GM23338 (cell line): ENCODE measurements around the gene MAP4K4. TPM values are rescaled to one million over a fixed set of nuclear protein-coding genes. Genes with fewer than 3 reads are reported as not detected.

Experiments
- ATAC-seq: fragments of 200-7000 bp; cut with Tn5 transposase; 3 replicates; pipeline ENCODE4 v1.9.1; 2020
- DNase-seq: peaks from one replicate; pipeline ENCODE4 v3.0.0-alpha.2; 2015; ENCODE audit warnings: low spot score
- H2AFZ ChIP-seq: fragments of 200-600 bp; sonication (generic); 2 replicates; pipeline ENCODE4 v1.8.0; 2016; ENCODE audit warnings: antibody characterized with exemption, mild to moderate bottlenecking, moderate library complexity
- H3F3A ChIP-seq: fragments of 200-600 bp; sonication (generic); replicated peaks from 2 replicates; pipeline ENCODE4 v1.8.0; 2017; ENCODE audit warnings: antibody characterized with exemption, mixed run types, low read depth
- H3K27ac ChIP-seq: fragments of 200-600 bp; sonication (generic); 2 replicates; pipeline ENCODE4 v1.6.1; 2016; ENCODE audit warnings: low read depth
- H3K27me3 ChIP-seq: fragments of 200-600 bp; sonication (generic); 2 replicates; pipeline ENCODE4 v1.8.0; 2016; ENCODE audit warnings: mild to moderate bottlenecking, mixed run types, moderate library complexity; ENCODE audit not compliant: insufficient read depth
- H3K36me3 ChIP-seq: fragments of 200-600 bp; sonication (generic); 2 replicates; pipeline ENCODE4 v1.8.0; 2016; ENCODE audit warnings: mild to moderate bottlenecking; ENCODE audit not compliant: insufficient read depth
- H3K4me1 ChIP-seq: fragments of 200-600 bp; sonication (generic); 2 replicates; pipeline ENCODE4 v1.8.0; 2016; ENCODE audit warnings: mild to moderate bottlenecking, moderate library complexity; ENCODE audit not compliant: insufficient read depth
- H3K4me2 ChIP-seq: fragments of 200-600 bp; sonication (generic); 2 replicates; pipeline ENCODE4 v1.7.1; 2017; ENCODE audit warnings: mixed run types
- H3K4me3 ChIP-seq: fragments of 200-600 bp; sonication (generic); 2 replicates; pipeline ENCODE4 v1.6.1; 2016; ENCODE audit warnings: mixed run types
- H3K79me2 ChIP-seq: fragments of 200-600 bp; sonication (generic); replicated peaks from 2 replicates; pipeline ENCODE4 v1.8.0; 2017; ENCODE audit warnings: mild to moderate bottlenecking; ENCODE audit not compliant: insufficient read depth
- H3K9me2 ChIP-seq: fragments of 200-600 bp; sonication (generic); 2 replicates; pipeline ENCODE4 v1.8.0; 2017; ENCODE audit not compliant: insufficient read depth
- H4K20me1 ChIP-seq: fragments of 200-600 bp; sonication (generic); replicated peaks from 2 replicates; pipeline ENCODE4 v1.8.0; 2017; ENCODE audit warnings: mild to moderate bottlenecking; ENCODE audit not compliant: insufficient read depth
- H3K27ac Mint-ChIP-seq: 2 replicates; pipeline ENCODE4 v1.8.0; 2020; ENCODE audit warnings: inconsistent platforms, mild to moderate bottlenecking, moderate library complexity, mixed read lengths
- H3K27me3 Mint-ChIP-seq: 3 replicates; pipeline ENCODE4 v1.8.0; 2022; ENCODE audit warnings: low read depth, mild to moderate bottlenecking, moderate library complexity, mixed read lengths, inconsistent platforms; ENCODE audit not compliant: insufficient read depth, poor library complexity
- H3K36me3 Mint-ChIP-seq: 3 replicates; pipeline ENCODE4 v1.8.0; 2021; ENCODE audit warnings: low read depth, mild to moderate bottlenecking, inconsistent platforms, moderate library complexity, mixed read lengths
- H3K4me1 Mint-ChIP-seq: 3 replicates; pipeline ENCODE4 v1.8.0; 2020; ENCODE audit warnings: mild to moderate bottlenecking, inconsistent platforms, mixed read lengths
- H3K4me3 Mint-ChIP-seq: 3 replicates; pipeline ENCODE4 v1.8.0; 2021; ENCODE audit warnings: moderate library complexity, mild to moderate bottlenecking, inconsistent platforms, mixed read lengths
- H3K9me3 Mint-ChIP-seq: 3 replicates; pipeline ENCODE4 v1.8.0; 2020; ENCODE audit warnings: moderate library complexity, mild to moderate bottlenecking, inconsistent platforms, mixed read lengths
- CREB1 ChIP-seq: fragments of 250-450 bp; sonication (Bioruptor Pico); IDR thresholded peaks from 2 replicates; pipeline ENCODE4 v1.5.0; 2020; ENCODE audit warnings: low read depth, mild to moderate bottlenecking, moderate library complexity
- EZH2 ChIP-seq: fragments of 200-600 bp; sonication (generic); IDR thresholded peaks from one replicate; pipeline ENCODE4 v1.8.0; 2017; ENCODE audit warnings: antibody characterized with exemption, mild to moderate bottlenecking, low read depth; ENCODE audit not compliant: unreplicated experiment
- EZH2phosphoT487 ChIP-seq: fragments of 200-600 bp; sonication (generic); IDR thresholded peaks from one replicate; pipeline ENCODE4 v1.8.1; 2018; ENCODE audit warnings: antibody characterized with exemption; ENCODE audit not compliant: unreplicated experiment
- JUNB ChIP-seq: IDR thresholded peaks from one replicate; pipeline ENCODE4 v1.6.1; 2016; ENCODE audit warnings: antibody characterized with exemption; ENCODE audit not compliant: unreplicated experiment
- NANOG ChIP-seq: IDR thresholded peaks from 2 replicates; pipeline ENCODE4 v1.6.1; 2016; ENCODE audit warnings: antibody characterized with exemption, borderline replicate concordance
- POLR2AphosphoS5 ChIP-seq: IDR thresholded peaks from 2 replicates; pipeline ENCODE4 v1.6.1; 2016; ENCODE audit warnings: antibody characterized with exemption, low read depth
- STAT1 ChIP-seq: IDR thresholded peaks from one replicate; pipeline ENCODE4 v1.6.1; 2016; ENCODE audit warnings: antibody characterized with exemption; ENCODE audit not compliant: unreplicated experiment
- ZNF114 ChIP-seq: fragments of 250-450 bp; sonication (Bioruptor Pico); IDR thresholded peaks from 2 replicates; pipeline ENCODE4 v1.5.0; 2020; ENCODE audit warnings: mild to moderate bottlenecking, moderate library complexity
- ZNF331 ChIP-seq: fragments of 250-450 bp; sonication (Bioruptor Pico); IDR thresholded peaks from 2 replicates; pipeline ENCODE4 v1.5.0; 2020; ENCODE audit warnings: low read depth, mild to moderate bottlenecking, moderate library complexity
- polyA plus RNA-seq: library from polyadenylated mRNA; unstranded; fragments of >200 nt; fragmentation: Nextera tagmentation; extraction: Ambion mirVana; gene quantifications from 2 replicates; pipeline ENCODE4 v1.2.1, GENCODE V29; 2016
- total RNA-seq: library from RNA; depleted of rRNA; stranded (reverse); fragments of >200 nt; shearing (Covaris generic); gene quantifications from 2 replicates; pipeline ENCODE4 v1.2.3, GENCODE V29; 2014
- TF ChIP-seq, protein P1 (sequence below): IDR thresholded peaks from one replicate; pipeline ENCODE4 v1.6.1; 2018; ENCODE audit warnings: antibody characterized with exemption; ENCODE audit not compliant: unreplicated experiment
- TF ChIP-seq, protein P2 (sequence below), 2 experiments: fragments of 200-600 bp in 1 of 2; sonication (generic) in 1 of 2; conservative IDR thresholded peaks; 2 replicates each; pipeline versions ENCODE4 v1.5.1 to v1.6.1; 2016 to 2017; ENCODE audit warnings: antibody characterized with exemption in 2 of 2, low read depth in 2 of 2, mild to moderate bottlenecking in 2 of 2, moderate library complexity in 1 of 2
- TF ChIP-seq, protein P3 (sequence below): fragments of 250-450 bp; sonication (Bioruptor Pico); IDR thresholded peaks from 2 replicates; pipeline ENCODE4 v1.5.0; 2020; ENCODE audit warnings: mild to moderate bottlenecking, moderate library complexity
- TF ChIP-seq, protein P4 (sequence below): IDR thresholded peaks from 2 replicates; pipeline ENCODE4 v1.6.1; 2016; ENCODE audit warnings: antibody characterized with exemption

Gene MAP4K4
- total and polyA plus RNA-seq, 2 experiments from 2014 or later: 34.6 to 99.2 TPM

DNA sequence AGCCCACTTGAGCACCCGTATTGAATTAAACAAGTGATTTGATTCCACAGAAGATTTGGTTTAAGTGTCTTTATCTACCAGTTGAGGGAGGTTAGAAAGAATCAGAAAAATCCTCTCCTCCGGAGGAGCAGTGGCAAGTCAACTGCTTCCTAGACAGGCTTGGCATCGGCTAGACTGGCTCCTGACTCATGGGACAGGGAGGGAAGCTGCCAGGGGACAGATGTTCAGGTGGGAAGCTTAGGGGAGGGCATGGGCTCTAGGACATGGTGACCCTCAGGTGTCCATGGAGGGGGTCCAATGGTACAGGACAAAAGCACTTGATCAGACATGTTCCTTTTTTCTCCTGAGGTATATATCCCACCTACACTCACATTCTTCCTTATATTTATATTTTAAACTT, 175.0 kb downstream of the MAP4K4 start:
- no peak for TF ChIP-seq ZNF331
- TF ChIP-seq, protein P1, sequence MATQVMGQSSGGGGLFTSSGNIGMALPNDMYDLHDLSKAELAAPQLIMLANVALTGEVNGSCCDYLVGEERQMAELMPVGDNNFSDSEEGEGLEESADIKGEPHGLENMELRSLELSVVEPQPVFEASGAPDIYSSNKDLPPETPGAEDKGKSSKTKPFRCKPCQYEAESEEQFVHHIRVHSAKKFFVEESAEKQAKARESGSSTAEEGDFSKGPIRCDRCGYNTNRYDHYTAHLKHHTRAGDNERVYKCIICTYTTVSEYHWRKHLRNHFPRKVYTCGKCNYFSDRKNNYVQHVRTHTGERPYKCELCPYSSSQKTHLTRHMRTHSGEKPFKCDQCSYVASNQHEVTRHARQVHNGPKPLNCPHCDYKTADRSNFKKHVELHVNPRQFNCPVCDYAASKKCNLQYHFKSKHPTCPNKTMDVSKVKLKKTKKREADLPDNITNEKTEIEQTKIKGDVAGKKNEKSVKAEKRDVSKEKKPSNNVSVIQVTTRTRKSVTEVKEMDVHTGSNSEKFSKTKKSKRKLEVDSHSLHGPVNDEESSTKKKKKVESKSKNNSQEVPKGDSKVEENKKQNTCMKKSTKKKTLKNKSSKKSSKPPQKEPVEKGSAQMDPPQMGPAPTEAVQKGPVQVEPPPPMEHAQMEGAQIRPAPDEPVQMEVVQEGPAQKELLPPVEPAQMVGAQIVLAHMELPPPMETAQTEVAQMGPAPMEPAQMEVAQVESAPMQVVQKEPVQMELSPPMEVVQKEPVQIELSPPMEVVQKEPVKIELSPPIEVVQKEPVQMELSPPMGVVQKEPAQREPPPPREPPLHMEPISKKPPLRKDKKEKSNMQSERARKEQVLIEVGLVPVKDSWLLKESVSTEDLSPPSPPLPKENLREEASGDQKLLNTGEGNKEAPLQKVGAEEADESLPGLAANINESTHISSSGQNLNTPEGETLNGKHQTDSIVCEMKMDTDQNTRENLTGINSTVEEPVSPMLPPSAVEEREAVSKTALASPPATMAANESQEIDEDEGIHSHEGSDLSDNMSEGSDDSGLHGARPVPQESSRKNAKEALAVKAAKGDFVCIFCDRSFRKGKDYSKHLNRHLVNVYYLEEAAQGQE: no peak
- TF ChIP-seq EZH2phosphoT487: no peak
- TF ChIP-seq JUNB: no peak
- TF ChIP-seq, protein P2, sequence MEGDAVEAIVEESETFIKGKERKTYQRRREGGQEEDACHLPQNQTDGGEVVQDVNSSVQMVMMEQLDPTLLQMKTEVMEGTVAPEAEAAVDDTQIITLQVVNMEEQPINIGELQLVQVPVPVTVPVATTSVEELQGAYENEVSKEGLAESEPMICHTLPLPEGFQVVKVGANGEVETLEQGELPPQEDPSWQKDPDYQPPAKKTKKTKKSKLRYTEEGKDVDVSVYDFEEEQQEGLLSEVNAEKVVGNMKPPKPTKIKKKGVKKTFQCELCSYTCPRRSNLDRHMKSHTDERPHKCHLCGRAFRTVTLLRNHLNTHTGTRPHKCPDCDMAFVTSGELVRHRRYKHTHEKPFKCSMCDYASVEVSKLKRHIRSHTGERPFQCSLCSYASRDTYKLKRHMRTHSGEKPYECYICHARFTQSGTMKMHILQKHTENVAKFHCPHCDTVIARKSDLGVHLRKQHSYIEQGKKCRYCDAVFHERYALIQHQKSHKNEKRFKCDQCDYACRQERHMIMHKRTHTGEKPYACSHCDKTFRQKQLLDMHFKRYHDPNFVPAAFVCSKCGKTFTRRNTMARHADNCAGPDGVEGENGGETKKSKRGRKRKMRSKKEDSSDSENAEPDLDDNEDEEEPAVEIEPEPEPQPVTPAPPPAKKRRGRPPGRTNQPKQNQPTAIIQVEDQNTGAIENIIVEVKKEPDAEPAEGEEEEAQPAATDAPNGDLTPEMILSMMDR (conservative IDR thresholded peaks at IDR 0.05; ENCODE audit: low read depth in 2 of 2): no peak
- TF ChIP-seq ZNF114 (CRISPR knock-in tag): no peak
- TF ChIP-seq STAT1: no peak
- TF ChIP-seq, protein P3, sequence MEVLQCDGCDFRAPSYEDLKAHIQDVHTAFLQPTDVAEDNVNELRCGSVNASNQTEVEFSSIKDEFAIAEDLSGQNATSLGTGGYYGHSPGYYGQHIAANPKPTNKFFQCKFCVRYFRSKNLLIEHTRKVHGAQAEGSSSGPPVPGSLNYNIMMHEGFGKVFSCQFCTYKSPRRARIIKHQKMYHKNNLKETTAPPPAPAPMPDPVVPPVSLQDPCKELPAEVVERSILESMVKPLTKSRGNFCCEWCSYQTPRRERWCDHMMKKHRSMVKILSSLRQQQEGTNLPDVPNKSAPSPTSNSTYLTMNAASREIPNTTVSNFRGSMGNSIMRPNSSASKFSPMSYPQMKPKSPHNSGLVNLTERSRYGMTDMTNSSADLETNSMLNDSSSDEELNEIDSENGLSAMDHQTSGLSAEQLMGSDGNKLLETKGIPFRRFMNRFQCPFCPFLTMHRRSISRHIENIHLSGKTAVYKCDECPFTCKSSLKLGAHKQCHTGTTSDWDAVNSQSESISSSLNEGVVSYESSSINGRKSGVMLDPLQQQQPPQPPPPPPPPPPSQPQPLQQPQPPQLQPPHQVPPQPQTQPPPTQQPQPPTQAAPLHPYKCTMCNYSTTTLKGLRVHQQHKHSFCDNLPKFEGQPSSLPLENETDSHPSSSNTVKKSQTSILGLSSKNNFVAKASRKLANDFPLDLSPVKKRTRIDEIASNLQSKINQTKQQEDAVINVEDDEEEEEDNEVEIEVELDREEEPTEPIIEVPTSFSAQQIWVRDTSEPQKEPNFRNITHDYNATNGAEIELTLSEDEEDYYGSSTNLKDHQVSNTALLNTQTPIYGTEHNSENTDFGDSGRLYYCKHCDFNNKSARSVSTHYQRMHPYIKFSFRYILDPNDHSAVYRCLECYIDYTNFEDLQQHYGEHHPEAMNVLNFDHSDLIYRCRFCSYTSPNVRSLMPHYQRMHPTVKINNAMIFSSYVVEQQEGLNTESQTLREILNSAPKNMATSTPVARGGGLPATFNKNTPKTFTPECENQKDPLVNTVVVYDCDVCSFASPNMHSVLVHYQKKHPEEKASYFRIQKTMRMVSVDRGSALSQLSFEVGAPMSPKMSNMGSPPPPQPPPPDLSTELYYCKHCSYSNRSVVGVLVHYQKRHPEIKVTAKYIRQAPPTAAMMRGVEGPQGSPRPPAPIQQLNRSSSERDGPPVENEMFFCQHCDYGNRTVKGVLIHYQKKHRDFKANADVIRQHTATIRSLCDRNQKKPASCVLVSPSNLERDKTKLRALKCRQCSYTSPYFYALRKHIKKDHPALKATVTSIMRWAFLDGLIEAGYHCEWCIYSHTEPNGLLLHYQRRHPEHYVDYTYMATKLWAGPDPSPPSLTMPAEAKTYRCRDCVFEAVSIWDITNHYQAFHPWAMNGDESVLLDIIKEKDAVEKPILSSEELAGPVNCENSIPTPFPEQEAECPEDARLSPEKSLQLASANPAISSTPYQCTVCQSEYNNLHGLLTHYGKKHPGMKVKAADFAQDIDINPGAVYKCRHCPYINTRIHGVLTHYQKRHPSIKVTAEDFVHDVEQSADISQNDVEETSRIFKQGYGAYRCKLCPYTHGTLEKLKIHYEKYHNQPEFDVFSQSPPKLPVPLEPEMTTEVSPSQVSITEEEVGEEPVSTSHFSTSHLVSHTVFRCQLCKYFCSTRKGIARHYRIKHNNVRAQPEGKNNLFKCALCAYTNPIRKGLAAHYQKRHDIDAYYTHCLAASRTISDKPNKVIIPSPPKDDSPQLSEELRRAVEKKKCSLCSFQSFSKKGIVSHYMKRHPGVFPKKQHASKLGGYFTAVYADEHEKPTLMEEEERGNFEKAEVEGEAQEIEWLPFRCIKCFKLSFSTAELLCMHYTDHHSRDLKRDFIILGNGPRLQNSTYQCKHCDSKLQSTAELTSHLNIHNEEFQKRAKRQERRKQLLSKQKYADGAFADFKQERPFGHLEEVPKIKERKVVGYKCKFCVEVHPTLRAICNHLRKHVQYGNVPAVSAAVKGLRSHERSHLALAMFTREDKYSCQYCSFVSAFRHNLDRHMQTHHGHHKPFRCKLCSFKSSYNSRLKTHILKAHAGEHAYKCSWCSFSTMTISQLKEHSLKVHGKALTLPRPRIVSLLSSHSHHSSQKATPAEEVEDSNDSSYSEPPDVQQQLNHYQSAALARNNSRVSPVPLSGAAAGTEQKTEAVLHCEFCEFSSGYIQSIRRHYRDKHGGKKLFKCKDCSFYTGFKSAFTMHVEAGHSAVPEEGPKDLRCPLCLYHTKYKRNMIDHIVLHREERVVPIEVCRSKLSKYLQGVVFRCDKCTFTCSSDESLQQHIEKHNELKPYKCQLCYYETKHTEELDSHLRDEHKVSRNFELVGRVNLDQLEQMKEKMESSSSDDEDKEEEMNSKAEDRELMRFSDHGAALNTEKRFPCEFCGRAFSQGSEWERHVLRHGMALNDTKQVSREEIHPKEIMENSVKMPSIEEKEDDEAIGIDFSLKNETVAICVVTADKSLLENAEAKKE (CRISPR knock-in tag): no peak
- TF ChIP-seq, protein P4, sequence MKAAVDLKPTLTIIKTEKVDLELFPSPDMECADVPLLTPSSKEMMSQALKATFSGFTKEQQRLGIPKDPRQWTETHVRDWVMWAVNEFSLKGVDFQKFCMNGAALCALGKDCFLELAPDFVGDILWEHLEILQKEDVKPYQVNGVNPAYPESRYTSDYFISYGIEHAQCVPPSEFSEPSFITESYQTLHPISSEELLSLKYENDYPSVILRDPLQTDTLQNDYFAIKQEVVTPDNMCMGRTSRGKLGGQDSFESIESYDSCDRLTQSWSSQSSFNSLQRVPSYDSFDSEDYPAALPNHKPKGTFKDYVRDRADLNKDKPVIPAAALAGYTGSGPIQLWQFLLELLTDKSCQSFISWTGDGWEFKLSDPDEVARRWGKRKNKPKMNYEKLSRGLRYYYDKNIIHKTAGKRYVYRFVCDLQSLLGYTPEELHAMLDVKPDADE: no peak
- TF ChIP-seq POLR2AphosphoS5: no peak
- TF ChIP-seq NANOG: no peak
- no peak for TF ChIP-seq EZH2
- TF ChIP-seq CREB1 (CRISPR knock-in tag): no peak
- Histone ChIP-seq H3K27me3 (no peaks in the 10 kb centered on the region), H3K4me2 (no peak overlapping the region), H3F3A (no peaks in the 10 kb centered on the region), H3K79me2 (no peaks in the 10 kb centered on the region), H2AFZ (no peak overlapping the region), H4K20me1 (peaks cover 4% of the 10 kb centered on the region; the same call in 1 of the 2 replicates), H3K36me3 (peaks cover 54% of the 10 kb centered on the region), H3K4me3 (no peak overlapping the region), H3K4me1 (peaks cover 9% of the 10 kb centered on the region), H3K9me2 (no peaks in the 10 kb centered on the region), H3K27ac (peak overlapping the region; percentile 17; the same call in 1 of the 2 replicates)
- H3K4me1 Mint-ChIP-seq: peaks cover 21% of the 10 kb centered on the region; the same call in 2 of the 3 replicates
- no peak overlapping the region for H3K4me3 Mint-ChIP-seq
- no peaks in the 10 kb centered on the region for H3K9me3 Mint-ChIP-seq
- peak overlapping the region; percentile 44 for H3K27ac Mint-ChIP-seq
- ATAC-seq: no peak
- H3K36me3 Mint-ChIP-seq: peaks cover 81% of the 10 kb centered on the region
- no peak for DNase-seq
- peaks cover 15% of the 10 kb centered on the region for H3K27me3 Mint-ChIP-seq
